Loucy (cell line): Measurements from ENCODE around the gene FGF12.

Experiments used
- H2AFZ ChIP-seq: fragments of 200-600 bp; sonication (generic); 2 replicates; pipeline ENCODE4 v1.6.0; 2016; ENCODE audit warnings: antibody characterized with exemption, mild to moderate bottlenecking, low read length, moderate library complexity
- H3F3A ChIP-seq: fragments of 200-600 bp; 2 replicates; pipeline ENCODE4 v1.6.0; 2016; ENCODE audit warnings: antibody characterized with exemption, low read depth, mild to moderate bottlenecking
- H3K27me3 ChIP-seq: fragments of 200-600 bp; sonication (generic); 2 replicates; pipeline ENCODE4 v1.6.1; 2014; ENCODE audit warnings: low read length, mild to moderate bottlenecking; ENCODE audit not compliant: insufficient read depth, poor library complexity, severe bottlenecking
- H3K36me3 ChIP-seq: fragments of 200-600 bp; sonication (generic); 2 replicates; pipeline ENCODE4 v1.6.1; 2016; ENCODE audit warnings: low read length; ENCODE audit not compliant: insufficient read depth
- H3K4me1 ChIP-seq: fragments of 200-600 bp; sonication (generic); 2 replicates; pipeline ENCODE4 v1.5.1; 2014; ENCODE audit warnings: low read length, mild to moderate bottlenecking; ENCODE audit not compliant: insufficient read depth, poor library complexity, severe bottlenecking
- H3K4me2 ChIP-seq: fragments of 200-600 bp; sonication (generic); 2 replicates; pipeline ENCODE4 v1.6.0; 2014; ENCODE audit warnings: antibody characterized with exemption, low read length, low read depth, mild to moderate bottlenecking; ENCODE audit not compliant: poor library complexity, severe bottlenecking
- H3K4me3 ChIP-seq: fragments of 200-600 bp; sonication (generic); 2 replicates; pipeline ENCODE4 v1.5.1; 2014; ENCODE audit warnings: low read length, mild to moderate bottlenecking, mixed read lengths; ENCODE audit not compliant: poor library complexity, severe bottlenecking
- H3K79me2 ChIP-seq: fragments of 200-600 bp; sonication (generic); 2 replicates; pipeline ENCODE4 v1.6.1; 2014; ENCODE audit warnings: low read length; ENCODE audit not compliant: insufficient read depth
- H3K9ac ChIP-seq: fragments of 200-600 bp; sonication (generic); 2 replicates; pipeline ENCODE4 v1.6.0; 2014; ENCODE audit warnings: mild to moderate bottlenecking, low read depth, low read length, moderate library complexity; ENCODE audit not compliant: poor library complexity, severe bottlenecking
- H3K9me2 ChIP-seq: fragments of 200-600 bp; sonication (generic); replicated peaks from 2 replicates; pipeline ENCODE4 v1.6.1; 2016; ENCODE audit warnings: low read depth, low read length, mixed read lengths
- H3K9me3 ChIP-seq: fragments of 200-600 bp; sonication (generic); 2 replicates; pipeline ENCODE4 v1.6.1; 2014; ENCODE audit warnings: mild to moderate bottlenecking, antibody characterized with exemption, low read length, low read depth; ENCODE audit not compliant: insufficient read depth
- H4K20me1 ChIP-seq: fragments of 200-600 bp; sonication (generic); 2 replicates; pipeline ENCODE4 v1.6.0; 2014; ENCODE audit warnings: antibody characterized with exemption, low read length, mild to moderate bottlenecking; ENCODE audit not compliant: insufficient read depth, poor library complexity, severe bottlenecking
- CTCF ChIP-seq: fragments of 200-600 bp; sonication (generic); conservative IDR thresholded peaks from 2 replicates; pipeline ENCODE4 v1.5.1; 2014; ENCODE audit warnings: mild to moderate bottlenecking, antibody characterized with exemption, low read length
- EZH2phosphoT487 ChIP-seq: fragments of 200-600 bp; IDR thresholded peaks from 2 replicates; pipeline ENCODE4 v1.6.1; 2018; ENCODE audit warnings: antibody characterized with exemption, mild to moderate bottlenecking, moderate library complexity, borderline replicate concordance

Gene FGF12

GRCh38 chr3:192332386-192333291, 394.7 kb downstream of the FGF12 start:
- no peaks in the 10 kb centered on the region for H3K9me3 ChIP-seq
- H3K9me2 ChIP-seq, result no peaks in the 10 kb centered on the region
- peak overlapping the region; percentile 85 for H2AFZ ChIP-seq
- H3K79me2 ChIP-seq, result no peaks in the 10 kb centered on the region
- TF ChIP-seq CTCF (no peak), EZH2phosphoT487 (no peak)
- H3F3A ChIP-seq, result no peaks in the 10 kb centered on the region
- H3K4me1 ChIP-seq, result no peaks in the 10 kb centered on the region
- H3K4me2 ChIP-seq, result peak overlapping the region; percentile 60
- H3K9ac ChIP-seq, result no peak overlapping the region
- H3K36me3 ChIP-seq, result no peaks in the 10 kb centered on the region
- peak overlapping the region; percentile 53 for H3K4me3 ChIP-seq
- no peaks in the 10 kb centered on the region for H4K20me1 ChIP-seq
- H3K27me3 ChIP-seq, result no peaks in the 10 kb centered on the region

DNA sequence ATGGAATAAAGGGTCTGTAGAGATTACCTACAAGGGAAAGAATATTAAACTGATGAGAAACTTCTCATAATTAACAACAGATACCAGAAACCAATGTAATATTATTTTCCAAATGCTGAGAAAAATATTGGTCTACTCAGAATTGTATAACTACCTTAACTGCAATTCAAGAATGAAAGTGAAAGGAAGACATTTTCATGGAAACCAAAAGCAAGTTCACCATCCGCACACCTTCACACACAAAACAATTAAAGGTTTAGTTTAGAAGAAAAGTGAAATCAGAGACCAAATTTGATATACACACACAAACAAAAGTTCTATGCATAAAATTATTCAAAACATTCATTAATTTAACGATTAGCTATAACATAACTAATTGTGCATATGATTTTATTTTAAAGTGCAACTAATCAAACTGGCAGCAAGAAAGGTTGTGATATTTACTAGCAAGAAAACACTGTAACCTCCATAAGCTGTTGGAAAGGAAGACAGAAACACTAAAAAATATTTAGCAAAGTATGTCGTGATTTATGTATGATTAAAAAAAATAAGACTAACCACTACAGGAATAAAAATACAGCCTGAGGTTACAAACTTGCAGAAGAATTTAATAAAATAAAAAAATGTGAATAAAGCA, 395.5 kb downstream of the FGF12 start:
- no peak for TF ChIP-seq EZH2phosphoT487
- no peak for TF ChIP-seq CTCF
- no peaks in the 10 kb centered on the region for H3K79me2 ChIP-seq
- no peaks in the 10 kb centered on the region for H4K20me1 ChIP-seq
- no peaks in the 10 kb centered on the region for H3K9me3 ChIP-seq
- peak overlapping the region; percentile 68; the same call in 1 of the 2 replicates for H2AFZ ChIP-seq
- H3K9me2 ChIP-seq, result no peaks in the 10 kb centered on the region
- H3K27me3 ChIP-seq, result no peaks in the 10 kb centered on the region
- H3K4me3 ChIP-seq, result peak overlapping the region; percentile 53
- H3K4me1 ChIP-seq, result no peaks in the 10 kb centered on the region
- no peak overlapping the region for H3K9ac ChIP-seq
- H3K4me2 ChIP-seq, result peak overlapping the region; percentile 60
- no peaks in the 10 kb centered on the region for H3F3A ChIP-seq
- H3K36me3 ChIP-seq, result no peaks in the 10 kb centered on the region

DNA sequence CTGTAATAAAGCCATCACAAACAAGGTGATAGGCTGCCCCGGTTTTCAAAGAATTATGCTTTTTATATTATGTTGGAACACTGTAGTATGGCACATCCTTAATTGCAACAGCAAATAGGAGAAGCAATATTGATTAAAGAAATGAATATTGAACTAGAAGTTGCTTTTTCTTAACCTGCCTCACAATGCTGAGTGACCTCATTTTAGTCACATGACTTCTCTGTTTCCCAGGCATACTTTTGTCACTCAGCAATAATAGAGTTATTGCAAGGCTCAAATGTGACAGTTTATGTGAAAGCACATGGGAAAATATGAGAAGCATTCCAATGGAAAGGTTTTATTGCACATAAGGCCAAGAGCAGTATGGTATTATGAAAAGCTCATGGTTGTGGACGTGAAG, 400.7 kb downstream of the FGF12 start:
- Histone ChIP-seq H3K4me2 (no peak overlapping the region), H3K9me3 (no peaks in the 10 kb centered on the region), H4K20me1 (no peaks in the 10 kb centered on the region), H3K36me3 (no peaks in the 10 kb centered on the region), H3K4me3 (no peak overlapping the region), H3F3A (no peaks in the 10 kb centered on the region), H3K79me2 (no peaks in the 10 kb centered on the region), H3K9ac (no peak overlapping the region), H2AFZ (no peak overlapping the region), H3K9me2 (no peaks in the 10 kb centered on the region), H3K27me3 (no peaks in the 10 kb centered on the region), H3K4me1 (no peaks in the 10 kb centered on the region)
- no peak for TF ChIP-seq EZH2phosphoT487
- no peak for TF ChIP-seq CTCF
